ENCODE data around the gene TOR2A. TPM values are rescaled to one million over a fixed set of nuclear protein-coding genes. Genes with fewer than 3 reads are reported as not detected.

TOR2A gene
- total and polyA plus RNA-seq, 2 of the 8 experiments (the other 6 are each of a cell fraction or from before 2014, with no cell fraction given) = 18.7 to 24.9 TPM

GRCh38 chr9:127734747-127735529, at the start of gene TOR2A (continued):
- TF ChIP-seq BRCA1 (IDR thresholded peaks at IDR 0.05; ENCODE audit: low read depth, low read length) (no peak), YY1 (IDR thresholded peaks at IDR 0.05; ENCODE audit: low read depth, low read length) (peak; percentile 64; the same call in 1 of the 2 replicates), TAF7 (optimal IDR thresholded peaks at IDR 0.05; ENCODE audit: borderline replicate concordance, low read depth, low read length) (no peak), CHD1 (IDR thresholded peaks at IDR 0.05; ENCODE audit: low read depth, low read length) (no peak), RFX5 (IDR thresholded peaks at IDR 0.05; ENCODE audit: borderline replicate concordance, low read depth, low read length) (peak; percentile 76; the same call in 1 of the 2 replicates), EP300 (IDR thresholded peaks at IDR 0.05; ENCODE audit: borderline replicate concordance in 1 of 2, low read depth in 2 of 2, low read length in 2 of 2) (peak in 1 of 2 experiments; percentile 68; a peak in 1 of 3 replicates), GABPA (IDR thresholded peaks at IDR 0.05; ENCODE audit: borderline replicate concordance, insufficient read depth, low read length) (no peak; the same call in 1 of the 2 replicates), CBX8 (IDR thresholded peaks at IDR 0.05; ENCODE audit: borderline replicate concordance, low read depth, low read length) (no peak), ASH2L (IDR thresholded peaks at IDR 0.05; ENCODE audit: low read length) (peak; percentile 49), CREB1 (IDR thresholded peaks at IDR 0.05) (peak; percentile 85), BCL11A (IDR thresholded peaks at IDR 0.05; ENCODE audit: low read depth in 2 of 2, low read length in 2 of 2) (no peak), CBX5 (IDR thresholded peaks at IDR 0.05; ENCODE audit: low read depth, low read length) (no peak), EZH2 (IDR thresholded peaks at IDR 0.05; ENCODE audit: low read depth, low read length, severe bottlenecking) (no peak), ATF3 (IDR thresholded peaks at IDR 0.05; ENCODE audit: insufficient read depth, low read depth, low read length) (no peak), TCF12 (IDR thresholded peaks at IDR 0.05; ENCODE audit: low read depth, low read length) (0 out of 2 replicates have a peak, but pooled peaks have one; percentile 29), CTCF (IDR thresholded peaks at IDR 0.05; ENCODE audit: control extremely low read depth in 1 of 3, insufficient read depth in 1 of 3, low read depth in 1 of 3, low read length in 3 of 3) (peak in 2 of 3 experiments; percentile 92 to 99; a peak in 3 of 4 replicates), TAF1 (IDR thresholded peaks at IDR 0.05; ENCODE audit: low read depth, low read length) (peak; percentile 45; the same call in 1 of the 2 replicates), SIN3A (conservative IDR thresholded peaks at IDR 0.05 in 1 of 2, IDR thresholded peaks at IDR 0.05 in 1 of 2; ENCODE audit: low read depth in 1 of 2, low read length in 2 of 2) (peak; percentile 94 to 98), KDM4A (IDR thresholded peaks at IDR 0.05; ENCODE audit: low read depth, low read length, severe bottlenecking) (peak; percentile 98), TEAD4 (IDR thresholded peaks at IDR 0.05; ENCODE audit: low read depth, low read length) (no peak)
